Muscle of back (tissue), 11 donors: ENCODE results near the gene CCDC97. TPM values are rescaled to one million over a fixed set of nuclear protein-coding genes. Genes with fewer than 3 reads are reported as not detected.
A peak's percentile ranks its signal among the peaks of the same experiment; 100 is the strongest.

ENCODE experiments used
- DNase-seq, 3 donors: peaks; one replicate each; pipeline versions ENCODE4 v3.0.0 to v3.0.0-alpha.2; 2013
- polyA plus RNA-seq, 10 donors: library from polyadenylated mRNA; unstranded; fragments of 120-200 nt; gene quantifications; one replicate each; pipeline ENCODE4 v1.2.1, GENCODE V29; 2013; ENCODE audit not compliant: insufficient read length in 10 of 10

The CCDC97 gene
- polyA plus RNA-seq, 10 donors: 31.3 to 35.7 (median 33.2) TPM

GRCh38 chr19:41318696-41319499 is 8.9 kb downstream of the CCDC97 start:
- no peak for DNase-seq

- DNase-seq: no peak
Measured at GRCh38 chr19:41319500-41320184, 9.7 kb downstream of the CCDC97 start.

- no peak for DNase-seq
Measured at GRCh38 chr19:41320185-41320518, 10.2 kb downstream of the CCDC97 start.

GRCh38 chr19:41320568-41320967 is 10.6 kb downstream of the CCDC97 start:
- no peak for DNase-seq

- DNase-seq: no peak
Measured at GRCh38 chr19:41321204-41321599, 11.2 kb downstream of the CCDC97 start.

- DNase-seq: peak in 1 of 3 donors; percentile 45
Measured at GRCh38 chr19:41321600-41322270, 11.8 kb downstream of the CCDC97 start.

GRCh38 chr19:41322451-41322850 is 12.5 kb downstream of the CCDC97 start:
- DNase-seq: no peak

GRCh38 chr19:41323023-41323422 is 13.1 kb downstream of the CCDC97 start:
- peak in 1 of 3 donors; percentile 26 for DNase-seq

GRCh38 chr19:41323430-41324125 is 13.6 kb downstream of the CCDC97 start:
- peak in 2 of 3 donors; percentile 34 to 93 for DNase-seq

- no peak for DNase-seq
Measured at GRCh38 chr19:41324231-41324702, 14.3 kb downstream of the CCDC97 start.

GRCh38 chr19:41324921-41325639 is 15.1 kb downstream of the CCDC97 start:
- peak in 2 of 3 donors; percentile 48 to 70 for DNase-seq

- DNase-seq: no peak
Measured at GRCh38 chr19:41325640-41325946, 15.6 kb downstream of the CCDC97 start.

- DNase-seq: peak in 1 of 3 donors; percentile 65
Measured at GRCh38 chr19:41325947-41326706, 16.2 kb downstream of the CCDC97 start.

- no peak for DNase-seq
Measured at GRCh38 chr19:41327076-41327575, 17.2 kb downstream of the CCDC97 start.

GRCh38 chr19:41327576-41328156 is 17.7 kb downstream of the CCDC97 start:
- DNase-seq: peak in 1 of 3 donors; percentile 72

GRCh38 chr19:41328157-41328841 is 18.3 kb downstream of the CCDC97 start:
- DNase-seq: peak in 1 of 3 donors; percentile 32

- DNase-seq: peak in 1 of 3 donors; percentile 55
Measured at GRCh38 chr19:41328842-41329225, 18.9 kb downstream of the CCDC97 start.

GRCh38 chr19:41330481-41330880 is 20.5 kb downstream of the CCDC97 start:
- no peak for DNase-seq

GRCh38 chr19:41330946-41331678 is 21.1 kb downstream of the CCDC97 start:
- DNase-seq: no peak
